ENCODE results near the gene CPED1.
A peak's percentile ranks its signal among the peaks of the same experiment; 100 is the strongest.

CPED1 gene

DNA sequence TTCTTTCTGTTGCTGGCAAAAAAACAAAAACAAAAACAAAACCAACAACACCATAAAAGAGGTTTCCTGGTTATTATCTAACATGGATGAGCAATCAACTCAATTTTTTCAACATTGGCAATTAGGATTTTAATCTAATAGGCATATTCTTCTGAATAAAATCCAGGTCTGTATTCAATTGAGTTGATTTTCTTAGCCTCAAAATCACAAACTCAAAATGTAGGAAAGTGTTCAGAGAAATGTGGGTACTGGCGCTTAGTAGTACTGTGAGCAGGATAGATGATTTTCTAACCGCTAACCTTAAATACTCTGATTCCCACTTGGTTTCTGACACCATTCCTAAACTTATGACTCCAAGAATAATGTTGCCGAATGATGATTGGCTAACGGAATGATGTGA lies 345.9 kb downstream of the CPED1 start:
- Histone ChIP-seq H3K27me3 (ENCODE audit: insufficient read depth, low read depth, severe bottlenecking) (peaks cover 6% of the 10 kb centered on the region), H3K4me3 (ENCODE audit: low read depth, low read length) (no peak overlapping the region), H3K36me3 (no peaks in the 10 kb centered on the region), H3K27ac (no peak overlapping the region), H3K9me3 (ENCODE audit: severe bottlenecking) (no peaks in the 10 kb centered on the region)
- no peak for DNase-seq
- TF ChIP-seq, protein P1, sequence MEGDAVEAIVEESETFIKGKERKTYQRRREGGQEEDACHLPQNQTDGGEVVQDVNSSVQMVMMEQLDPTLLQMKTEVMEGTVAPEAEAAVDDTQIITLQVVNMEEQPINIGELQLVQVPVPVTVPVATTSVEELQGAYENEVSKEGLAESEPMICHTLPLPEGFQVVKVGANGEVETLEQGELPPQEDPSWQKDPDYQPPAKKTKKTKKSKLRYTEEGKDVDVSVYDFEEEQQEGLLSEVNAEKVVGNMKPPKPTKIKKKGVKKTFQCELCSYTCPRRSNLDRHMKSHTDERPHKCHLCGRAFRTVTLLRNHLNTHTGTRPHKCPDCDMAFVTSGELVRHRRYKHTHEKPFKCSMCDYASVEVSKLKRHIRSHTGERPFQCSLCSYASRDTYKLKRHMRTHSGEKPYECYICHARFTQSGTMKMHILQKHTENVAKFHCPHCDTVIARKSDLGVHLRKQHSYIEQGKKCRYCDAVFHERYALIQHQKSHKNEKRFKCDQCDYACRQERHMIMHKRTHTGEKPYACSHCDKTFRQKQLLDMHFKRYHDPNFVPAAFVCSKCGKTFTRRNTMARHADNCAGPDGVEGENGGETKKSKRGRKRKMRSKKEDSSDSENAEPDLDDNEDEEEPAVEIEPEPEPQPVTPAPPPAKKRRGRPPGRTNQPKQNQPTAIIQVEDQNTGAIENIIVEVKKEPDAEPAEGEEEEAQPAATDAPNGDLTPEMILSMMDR (IDR thresholded peaks at IDR 0.05; ENCODE audit: low read depth, low read length): no peak

GRCh38 chr7:121334875-121335648 lies 346.6 kb downstream of the CPED1 start:
- H3K4me3 ChIP-seq (ENCODE audit: low read depth, low read length): no peak overlapping the region
- no peaks in the 10 kb centered on the region for H3K9me3 ChIP-seq (ENCODE audit: severe bottlenecking)
- no peak for DNase-seq
- no peaks in the 10 kb centered on the region for H3K36me3 ChIP-seq
- TF ChIP-seq, protein P1 (IDR thresholded peaks at IDR 0.05; ENCODE audit: low read depth, low read length): no peak
- H3K27ac ChIP-seq: no peak overlapping the region
- H3K27me3 ChIP-seq (ENCODE audit: insufficient read depth, low read depth, severe bottlenecking): no peaks in the 10 kb centered on the region

- Histone ChIP-seq H3K4me3 (ENCODE audit: low read depth, low read length) (no peak overlapping the region), H3K9me3 (ENCODE audit: severe bottlenecking) (no peaks in the 10 kb centered on the region), H3K27ac (no peak overlapping the region), H3K27me3 (ENCODE audit: insufficient read depth, low read depth, severe bottlenecking) (no peaks in the 10 kb centered on the region), H3K36me3 (no peaks in the 10 kb centered on the region)
- no peak for DNase-seq
- TF ChIP-seq, protein P1 (IDR thresholded peaks at IDR 0.05; ENCODE audit: low read depth, low read length): no peak
Measured at GRCh38 chr7:121336579-121336978, 348.1 kb downstream of the CPED1 start.

- DNase-seq: peak; percentile 18
- TF ChIP-seq, protein P1 (IDR thresholded peaks at IDR 0.05; ENCODE audit: low read depth, low read length): 0 out of 2 replicates have a peak, but pooled peaks have one; percentile 15
Measured at GRCh38 chr7:121337398-121337797, 348.9 kb downstream of the CPED1 start.

DNA sequence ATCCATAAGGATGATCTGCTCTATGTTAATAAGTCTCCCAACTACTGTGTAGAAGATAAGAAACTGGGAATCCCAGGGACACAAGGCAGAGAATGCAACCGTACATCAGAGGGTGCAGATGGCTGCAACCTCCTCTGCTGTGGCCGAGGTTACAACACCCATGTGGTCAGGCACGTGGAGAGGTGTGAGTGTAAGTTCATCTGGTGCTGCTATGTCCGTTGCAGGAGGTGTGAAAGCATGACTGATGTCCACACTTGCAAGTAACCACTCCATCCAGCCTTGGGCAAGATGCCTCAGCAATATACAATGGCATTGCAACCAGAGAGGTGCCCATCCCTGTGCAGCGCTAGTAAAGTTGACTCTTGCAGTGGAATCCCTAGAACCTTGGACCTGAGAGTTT lies 350.6 kb downstream of the CPED1 start:
- Histone ChIP-seq H3K27ac (no peak overlapping the region), H3K27me3 (ENCODE audit: insufficient read depth, low read depth, severe bottlenecking) (no peaks in the 10 kb centered on the region), H3K4me3 (ENCODE audit: low read depth, low read length) (no peak overlapping the region), H3K9me3 (ENCODE audit: severe bottlenecking) (no peaks in the 10 kb centered on the region), H3K36me3 (no peaks in the 10 kb centered on the region)
- DNase-seq: no peak
- TF ChIP-seq, protein P1 (IDR thresholded peaks at IDR 0.05; ENCODE audit: low read depth, low read length): no peak

More at GRCh38 chr7:121337398-121337797, 348.9 kb downstream of the CPED1 start:
- no peaks in the 10 kb centered on the region for H3K27me3 ChIP-seq (ENCODE audit: insufficient read depth, low read depth, severe bottlenecking)
- no peak overlapping the region for H3K4me3 ChIP-seq (ENCODE audit: low read depth, low read length)
- no peak overlapping the region for H3K27ac ChIP-seq
- no peaks in the 10 kb centered on the region for H3K36me3 ChIP-seq
- no peaks in the 10 kb centered on the region for H3K9me3 ChIP-seq (ENCODE audit: severe bottlenecking)

- no peak overlapping the region for H3K27ac ChIP-seq
- no peaks in the 10 kb centered on the region for H3K27me3 ChIP-seq (ENCODE audit: insufficient read depth, low read depth, severe bottlenecking)
- no peaks in the 10 kb centered on the region for H3K9me3 ChIP-seq (ENCODE audit: severe bottlenecking)
- TF ChIP-seq, protein P1 (IDR thresholded peaks at IDR 0.05; ENCODE audit: low read depth, low read length): no peak
- H3K4me3 ChIP-seq (ENCODE audit: low read depth, low read length): no peak overlapping the region
- no peak for DNase-seq
- no peaks in the 10 kb centered on the region for H3K36me3 ChIP-seq
Measured at GRCh38 chr7:121341933-121342332, 353.4 kb downstream of the CPED1 start.
